Endodermal cell (in vitro differentiated cells): ENCODE measurements around the gene SIGLEC1. TPM values are rescaled to one million over a fixed set of nuclear protein-coding genes. Genes with fewer than 3 reads are reported as not detected.
A peak's percentile ranks its signal among the peaks of the same experiment; 100 is the strongest.

Source experiments
- DNase-seq: peaks from one replicate; pipeline ENCODE4 v3.0.0-alpha.2; 2017
- H3K27ac ChIP-seq: 2 replicates; pipeline ENCODE4 v1.5.1; 2013; ENCODE audit warnings: mild to moderate bottlenecking, low read depth, low read length, moderate library complexity
- H3K27me3 ChIP-seq: 2 replicates; pipeline ENCODE4 v1.6.1; 2013; ENCODE audit warnings: mild to moderate bottlenecking, low read length, moderate library complexity; ENCODE audit not compliant: insufficient read depth, control insufficient read depth, poor library complexity, severe bottlenecking
- H3K36me3 ChIP-seq: 2 replicates; pipeline ENCODE4 v1.7.0; 2013; ENCODE audit warnings: mild to moderate bottlenecking, low read length, moderate library complexity; ENCODE audit not compliant: control insufficient read depth, insufficient read depth
- H3K4me1 ChIP-seq: one replicate; pipeline ENCODE4 v1.7.0; 2013; ENCODE audit warnings: low read length; ENCODE audit not compliant: control insufficient read depth, insufficient read depth
- H3K4me3 ChIP-seq: 2 replicates; pipeline ENCODE4 v1.5.1; 2013; ENCODE audit warnings: mild to moderate bottlenecking, low read length, moderate library complexity
- H3K9ac ChIP-seq: 2 replicates; pipeline ENCODE4 v1.6.1; 2013; ENCODE audit warnings: mild to moderate bottlenecking, low read length, moderate library complexity; ENCODE audit not compliant: poor library complexity, severe bottlenecking; ENCODE audit errors: extremely low read depth
- H3K9me3 ChIP-seq: 2 replicates; pipeline ENCODE4 v1.6.1; 2013; ENCODE audit warnings: mild to moderate bottlenecking, low read length, moderate library complexity; ENCODE audit not compliant: control insufficient read depth
- H3K27ac Mint-ChIP-seq: 2 replicates; pipeline ENCODE4 v1.8.0; 2020; ENCODE audit warnings: mixed read lengths
- H3K27me3 Mint-ChIP-seq: 2 replicates; pipeline ENCODE4 v1.8.0; 2021; ENCODE audit warnings: mild to moderate bottlenecking, mixed read lengths; ENCODE audit not compliant: insufficient read depth
- H3K36me3 Mint-ChIP-seq: 2 replicates; pipeline ENCODE4 v1.8.0; 2020; ENCODE audit warnings: low read depth, mixed read lengths
- H3K4me1 Mint-ChIP-seq: 2 replicates; pipeline ENCODE4 v1.8.0; 2020; ENCODE audit warnings: mixed read lengths
- H3K4me3 Mint-ChIP-seq: 2 replicates; pipeline ENCODE4 v1.8.0; 2020; ENCODE audit warnings: mild to moderate bottlenecking, moderate library complexity, mixed read lengths
- H3K9me3 Mint-ChIP-seq: 2 replicates; pipeline ENCODE4 v1.8.0; 2020; ENCODE audit warnings: mild to moderate bottlenecking, mixed read lengths
- CTCF ChIP-seq: fragments of 200-600 bp; sonication (generic); conservative IDR thresholded peaks from 2 replicates; pipeline ENCODE4 v1.5.0; 2021; ENCODE audit warnings: antibody characterized with exemption, mild to moderate bottlenecking
- WGBS, 2 experiments: methylation state at CpG; one replicate each; pipeline versions ENCODE4 v1.1.5 to v1.1.7; 2013; ENCODE audit warnings: missing lambda C conversion rate in 2 of 2, mixed read lengths in 1 of 2; ENCODE audit not compliant: insufficient coverage in 1 of 2, insufficient read length in 1 of 2; 5-methylcytosine and 5-hydroxymethylcytosine counted together
- total RNA-seq, 2 donors: library from RNA; stranded (reverse); fragmentation: NEBNext Ultra II Directional in 1 of 2; extraction: Animal tissue kit (Norgen Biotek cat#: 25700) in 1 of 2; gene quantifications; 2 replicates in 1 of 2; 3 replicates in 1 of 2; pipeline ENCODE4 v1.2.1, GENCODE V29; 2021

SIGLEC1 gene
- total RNA-seq, 2 donors from 2014 or later = not detected

GRCh38 chr20:3710011-3710466 lies 2.4 kb downstream of the SIGLEC1 start:
- H3K27ac ChIP-seq = no peak overlapping the region
- no peaks in the 10 kb centered on the region for H3K9me3 Mint-ChIP-seq
- no peak overlapping the region for H3K27ac Mint-ChIP-seq
- no peaks in the 10 kb centered on the region for H3K9me3 ChIP-seq
- H3K36me3 ChIP-seq = no peaks in the 10 kb centered on the region
- H3K27me3 Mint-ChIP-seq = no peaks in the 10 kb centered on the region
- no peak for TF ChIP-seq CTCF
- no peaks in the 10 kb centered on the region for H3K36me3 Mint-ChIP-seq
- no peak overlapping the region for H3K4me3 ChIP-seq
- H3K27me3 ChIP-seq = no peaks in the 10 kb centered on the region
- no peak overlapping the region for H3K9ac ChIP-seq
- WGBS, 2 experiments = 83 to 92% methylated on average over 2 to 6 of the region's 6 CpGs
- DNase-seq = peak; percentile 45
- no peak overlapping the region for H3K4me3 Mint-ChIP-seq
- H3K4me1 Mint-ChIP-seq = no peaks in the 10 kb centered on the region
- no peaks in the 10 kb centered on the region for H3K4me1 ChIP-seq

GRCh38 chr20:3707508-3707899 lies 4.9 kb downstream of the SIGLEC1 start:
- no peak for TF ChIP-seq CTCF
- no peak overlapping the region for H3K27ac Mint-ChIP-seq
- WGBS, 2 experiments = 89 to 96% methylated on average over 3 of the region's 3 CpGs
- no peaks in the 10 kb centered on the region for H3K27me3 ChIP-seq
- peaks cover 2% of the 10 kb centered on the region for H3K27me3 Mint-ChIP-seq
- no peak overlapping the region for H3K27ac ChIP-seq
- H3K4me1 ChIP-seq = no peaks in the 10 kb centered on the region
- H3K4me1 Mint-ChIP-seq = no peaks in the 10 kb centered on the region
- H3K36me3 ChIP-seq = no peaks in the 10 kb centered on the region
- no peak for DNase-seq
- H3K4me3 ChIP-seq = no peak overlapping the region
- H3K9me3 ChIP-seq = no peaks in the 10 kb centered on the region
- H3K36me3 Mint-ChIP-seq = no peaks in the 10 kb centered on the region
- no peak overlapping the region for H3K4me3 Mint-ChIP-seq
- no peaks in the 10 kb centered on the region for H3K9me3 Mint-ChIP-seq
- no peak overlapping the region for H3K9ac ChIP-seq

GRCh38 chr20:3706774-3707507 lies 5.5 kb downstream of the SIGLEC1 start:
- Histone ChIP-seq H3K9me3 (no peaks in the 10 kb centered on the region), H3K4me1 (no peaks in the 10 kb centered on the region), H3K27me3 (no peaks in the 10 kb centered on the region), H3K9ac (no peak overlapping the region), H3K4me3 (no peak overlapping the region), H3K27ac (no peak overlapping the region), H3K36me3 (no peaks in the 10 kb centered on the region)
- WGBS, 2 experiments = 86 to 90% methylated on average over 2 to 10 of the region's 10 CpGs
- Mint-ChIP-seq H3K4me1 (no peaks in the 10 kb centered on the region), H3K9me3 (no peaks in the 10 kb centered on the region), H3K27me3 (peaks cover 2% of the 10 kb centered on the region), H3K27ac (no peak overlapping the region), H3K4me3 (no peak overlapping the region), H3K36me3 (no peaks in the 10 kb centered on the region)
- no peak for TF ChIP-seq CTCF
- DNase-seq = no peak
